Activated CD4-positive, alpha-beta T cell treated with anti-CD3 and anti-CD28 coated beads for 36 hours (primary cell): ENCODE measurements around the gene DNAJB2. TPM values are rescaled to one million over a fixed set of nuclear protein-coding genes. Genes with fewer than 3 reads are reported as not detected.
A peak's percentile ranks its signal among the peaks of the same experiment; 100 is the strongest.

Experiments
- ATAC-seq: fragments of 200-7000 bp; cut with Tn5 transposase; one replicate; pipeline ENCODE4 v1.10.0; 2021; ENCODE audit warnings: mild to moderate bottlenecking, moderate library complexity
- CTCF ChIA-PET: fragments of 350-600 bp; sonication (Branson Sonifier 250); formaldehyde crosslinking; loops from one replicate; lab custom pipeline; 2021; ENCODE audit warnings: antibody characterized with exemption; lab: Charles Lee
- POLR2A ChIA-PET: fragments of 350-600 bp; sonication (Branson Sonifier 250); formaldehyde crosslinking; loops from one replicate; lab custom pipeline; 2021; ENCODE audit warnings: antibody characterized with exemption, inconsistent platforms; lab: Charles Lee
- DNase-seq: peaks from one replicate; pipeline ENCODE4 v3.0.0-alpha.2; 2020
- H3K27ac Mint-ChIP-seq: one replicate; pipeline ENCODE4 v1.8.0; 2021; ENCODE audit warnings: mixed read lengths
- H3K27me3 Mint-ChIP-seq: one replicate; pipeline ENCODE4 v1.8.0; 2021; ENCODE audit warnings: mixed read lengths
- H3K36me3 Mint-ChIP-seq: one replicate; pipeline ENCODE4 v1.8.0; 2021; ENCODE audit warnings: low read depth, mixed read lengths
- H3K4me1 Mint-ChIP-seq: one replicate; pipeline ENCODE4 v1.8.0; 2021; ENCODE audit warnings: mixed read lengths
- H3K4me3 Mint-ChIP-seq: one replicate; pipeline ENCODE4 v1.8.0; 2021; ENCODE audit warnings: mild to moderate bottlenecking, moderate library complexity, mixed read lengths
- H3K9me3 Mint-ChIP-seq: one replicate; pipeline ENCODE4 v1.8.0; 2021; ENCODE audit warnings: low read depth, mixed read lengths
- intact Hi-C, 2 experiments: fragments of 100-400 bp; cut with DNase I in 1 of 2; cut with micrococcal nuclease in 1 of 2; formaldehyde crosslinking; loops; one replicate each; pipeline versions ENCODE4 v1.14.2 to v1.15.1; 2022 to 2024; cut with DNase I, micrococcal nuclease
- total RNA-seq, 2 experiments: library from RNA; stranded (reverse); gene quantifications; one replicate each; pipeline ENCODE4 v1.2.3, GENCODE V29; 2021

The DNAJB2 gene
- total RNA-seq, 2 experiments from 2014 or later = 51.8 to 62.8 TPM

DNA sequence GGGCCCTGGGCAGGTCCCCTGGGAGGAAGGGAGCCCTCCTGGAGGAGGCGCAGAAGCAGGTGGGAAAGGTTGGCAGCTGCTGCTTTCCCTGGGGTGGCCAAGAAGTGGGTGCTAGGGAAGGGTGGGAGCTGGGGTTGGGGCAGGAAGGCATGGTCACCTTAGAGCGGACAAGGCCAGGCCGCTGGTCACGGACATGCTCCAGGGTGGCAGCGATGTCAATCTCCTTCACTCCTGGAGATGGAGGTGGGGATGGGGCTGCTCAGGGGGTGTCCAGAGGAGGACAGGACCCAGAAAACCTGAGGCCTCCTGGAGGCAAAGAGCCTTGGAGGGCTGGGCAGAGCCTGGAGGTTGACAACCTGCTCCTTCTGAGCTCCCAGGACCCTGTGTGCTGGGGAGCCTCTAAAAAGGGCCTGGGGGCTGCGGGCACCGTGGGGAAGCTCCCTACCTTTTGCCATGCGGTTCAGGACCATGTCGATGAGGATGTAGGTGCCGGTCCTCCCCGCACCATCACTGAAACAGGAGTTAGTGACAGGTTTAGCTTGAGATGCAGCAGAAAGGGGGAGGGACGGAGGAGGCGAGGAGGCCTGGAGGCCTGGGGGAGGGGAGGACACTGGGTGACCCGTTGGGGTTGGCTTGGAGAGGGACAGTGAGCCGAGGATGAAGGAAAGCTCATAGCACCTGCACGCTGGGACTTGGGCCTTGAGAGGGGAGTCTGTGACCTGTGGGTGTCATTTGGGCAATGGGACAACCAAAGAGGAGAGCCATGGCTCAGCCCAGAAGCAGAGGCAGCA, 11.4 kb downstream of the DNAJB2 start:
- POLR2A ChIA-PET = no interaction called here
- no peak overlapping the region for H3K27ac Mint-ChIP-seq
- intact Hi-C loops = no loop called here

DNA sequence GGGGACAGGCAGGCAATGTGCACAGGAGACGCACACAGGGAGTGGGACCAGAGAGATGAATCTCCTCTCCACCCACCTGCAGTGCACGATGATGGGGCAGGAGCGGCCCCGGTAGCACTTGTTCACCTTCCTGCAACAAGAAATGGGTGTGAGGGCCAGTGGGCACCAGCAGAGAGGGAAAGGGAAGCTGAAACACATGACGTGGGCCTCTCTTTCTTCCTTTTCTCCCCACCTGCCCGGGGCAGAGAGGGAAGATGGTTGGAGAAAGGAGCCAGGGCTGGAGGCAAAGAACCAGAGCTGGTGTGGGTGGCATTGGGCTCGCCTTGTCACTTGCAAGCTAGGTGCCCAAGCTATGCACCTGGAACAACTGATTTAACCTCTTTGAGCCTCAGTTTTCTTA, 12.2 kb downstream of the DNAJB2 start:
- CTCF ChIA-PET = interaction anchor here (0.6 to 12.9 kb wide), 3 partner anchors 12 to 312 kb away, joined by 4 to 257 read pairs (median 50); partner anchors contain the start of genes DNAJB2 and NHEJ1
- ATAC-seq (no peak), DNase-seq (no peak)
- intact Hi-C loops = no loop called here
- Mint-ChIP-seq H3K4me3 (no peak overlapping the region), H3K9me3 (no peaks in the 10 kb centered on the region), H3K36me3 (peaks cover under 1% of the 10 kb centered on the region), H3K27me3 (no peaks in the 10 kb centered on the region), H3K27ac (no peak overlapping the region), H3K4me1 (peaks cover 16% of the 10 kb centered on the region)
- POLR2A ChIA-PET = no interaction called here

More for the DNA sequence above, 11.4 kb downstream of the DNAJB2 start:
- CTCF ChIA-PET = interaction anchor here (0.7 to 12.9 kb wide), 3 partner anchors 9 to 28 kb away, joined by 3 to 257 read pairs (median 3); partner anchors contain the start of gene DNAJB2
- no peaks in the 10 kb centered on the region for H3K27me3 Mint-ChIP-seq
- H3K4me3 Mint-ChIP-seq = no peak overlapping the region
- H3K4me1 Mint-ChIP-seq = peaks cover 15% of the 10 kb centered on the region
- peaks cover 5% of the 10 kb centered on the region for H3K36me3 Mint-ChIP-seq
- ATAC-seq = no peak
- H3K9me3 Mint-ChIP-seq = no peaks in the 10 kb centered on the region
- no peak for DNase-seq

DNA sequence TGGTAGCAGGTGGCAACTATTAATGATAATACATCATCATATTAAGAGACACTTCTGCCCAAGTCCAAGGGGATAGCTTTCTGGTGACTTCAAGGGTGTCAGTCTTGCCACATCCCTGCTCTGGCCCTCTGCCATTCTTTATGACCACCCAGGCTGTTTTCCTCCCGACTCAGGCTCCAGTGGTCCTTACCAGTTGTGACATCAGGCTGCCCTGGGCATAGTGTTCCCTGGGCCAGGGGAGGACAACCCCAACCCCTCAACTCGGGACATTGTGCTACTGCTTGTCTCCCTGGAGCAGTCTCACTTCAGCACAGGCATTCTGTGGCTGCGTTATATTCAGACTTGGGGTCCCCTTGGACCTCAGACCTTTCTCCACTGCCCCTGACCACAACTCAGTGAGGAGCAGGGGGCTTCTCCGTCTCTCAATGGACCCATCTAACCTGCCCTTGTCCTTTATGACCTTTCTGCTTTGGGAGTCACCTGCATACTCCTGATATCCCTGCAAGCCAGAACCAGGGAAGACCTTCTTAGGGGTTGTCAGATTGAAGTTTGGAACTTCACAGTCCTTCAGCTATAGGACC, 12.8 kb downstream of the DNAJB2 start:
- H3K36me3 Mint-ChIP-seq = no peaks in the 10 kb centered on the region
- ChIA-PET POLR2A (no interaction called here), CTCF (interaction anchor here (0.6 to 12.9 kb wide), 4 partner anchors 12 to 312 kb away, joined by 3 to 257 read pairs (median 27); partner anchors contain the start of genes DNAJB2 and NHEJ1)
- peaks cover 16% of the 10 kb centered on the region for H3K4me1 Mint-ChIP-seq
- H3K9me3 Mint-ChIP-seq = no peaks in the 10 kb centered on the region
- no peak for ATAC-seq
- H3K27me3 Mint-ChIP-seq = no peaks in the 10 kb centered on the region
- no peak overlapping the region for H3K4me3 Mint-ChIP-seq
- H3K27ac Mint-ChIP-seq = no peak overlapping the region
- no peak for DNase-seq
- intact Hi-C loops = no loop called here

DNA sequence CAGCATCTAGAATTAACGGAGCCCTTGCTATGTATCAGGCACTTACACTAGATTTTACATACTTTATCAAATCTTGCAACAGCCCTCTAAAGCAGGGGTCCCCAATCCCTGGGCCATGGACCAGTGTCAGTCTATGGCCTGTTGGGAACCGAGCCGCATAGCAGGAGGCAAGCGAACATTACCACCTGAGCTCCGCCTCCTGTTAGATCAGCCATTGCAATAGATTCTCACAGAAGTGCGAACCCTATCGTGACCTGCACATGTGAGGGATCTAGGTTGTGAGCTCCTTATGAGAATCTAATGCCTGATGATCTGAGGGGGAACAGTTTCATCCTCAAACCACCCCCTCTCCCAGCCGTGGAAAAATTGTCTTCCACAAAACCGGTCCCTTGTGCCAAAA, 13.4 kb downstream of the DNAJB2 start:
- Mint-ChIP-seq H3K4me1 (peaks cover 16% of the 10 kb centered on the region), H3K36me3 (no peaks in the 10 kb centered on the region), H3K9me3 (no peaks in the 10 kb centered on the region), H3K27me3 (no peaks in the 10 kb centered on the region), H3K27ac (no peak overlapping the region), H3K4me3 (no peak overlapping the region)
- POLR2A ChIA-PET = no interaction called here
- no peak for DNase-seq
- CTCF ChIA-PET = interaction anchor here (0.6 to 12.9 kb wide), 5 partner anchors 13 to 134 kb away, joined by 3 to 257 read pairs (median 30); partner anchors contain the start of genes DNAJB2 and NHEJ1
- no peak for ATAC-seq
- intact Hi-C loops = no loop called here

DNA sequence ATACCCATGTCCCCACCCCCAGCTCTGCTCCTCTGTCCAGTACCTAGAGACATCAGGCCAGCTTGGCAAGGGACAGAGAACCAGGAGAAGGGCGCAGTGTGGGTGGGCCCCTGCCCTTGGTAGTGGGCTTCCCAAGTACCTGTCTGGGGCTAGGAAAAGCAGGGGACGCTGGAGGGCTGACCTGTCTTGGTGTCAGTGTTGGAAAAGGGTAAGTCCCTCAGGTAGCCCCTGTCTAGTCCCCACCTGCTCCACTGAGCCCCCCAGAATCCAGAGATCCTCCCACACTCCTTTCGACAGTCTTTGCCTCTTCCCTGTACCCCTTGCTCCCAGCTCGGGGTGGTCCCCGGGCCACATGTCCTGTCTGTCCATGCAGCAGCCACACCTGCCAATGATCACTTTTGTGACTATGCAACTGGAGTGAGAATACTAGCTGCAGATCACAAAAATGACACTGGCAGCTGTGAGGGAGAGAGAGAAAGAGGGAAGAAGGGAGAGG, 14.6 kb downstream of the DNAJB2 start:
- Mint-ChIP-seq H3K9me3 (no peaks in the 10 kb centered on the region), H3K27ac (peak overlapping the region; percentile 84), H3K36me3 (no peaks in the 10 kb centered on the region), H3K4me1 (peaks cover 19% of the 10 kb centered on the region), H3K27me3 (no peaks in the 10 kb centered on the region), H3K4me3 (peak overlapping the region; percentile 68)
- ChIA-PET CTCF (interaction anchor here (0.7 to 12.9 kb wide), 15 partner anchors 14 to 726 kb away, joined by 3 to 257 read pairs (median 8); partner anchors contain the start of genes ABCB6, ANKZF1, ATG9A and CNPPD1), POLR2A (no interaction called here)
- intact Hi-C loops = loop anchor here (1.0 to 2.0 kb wide), 8 partner anchors 14 to 133 kb away; partner anchors contain the start of genes TUBA4A (in 2 of the 2), TUBA4B (in 2 of the 2), ABCB6 (in 1 of the 2) and ANKZF1 (in 1 of the 2)
- DNase-seq = no peak
- ATAC-seq = no peak

DNA sequence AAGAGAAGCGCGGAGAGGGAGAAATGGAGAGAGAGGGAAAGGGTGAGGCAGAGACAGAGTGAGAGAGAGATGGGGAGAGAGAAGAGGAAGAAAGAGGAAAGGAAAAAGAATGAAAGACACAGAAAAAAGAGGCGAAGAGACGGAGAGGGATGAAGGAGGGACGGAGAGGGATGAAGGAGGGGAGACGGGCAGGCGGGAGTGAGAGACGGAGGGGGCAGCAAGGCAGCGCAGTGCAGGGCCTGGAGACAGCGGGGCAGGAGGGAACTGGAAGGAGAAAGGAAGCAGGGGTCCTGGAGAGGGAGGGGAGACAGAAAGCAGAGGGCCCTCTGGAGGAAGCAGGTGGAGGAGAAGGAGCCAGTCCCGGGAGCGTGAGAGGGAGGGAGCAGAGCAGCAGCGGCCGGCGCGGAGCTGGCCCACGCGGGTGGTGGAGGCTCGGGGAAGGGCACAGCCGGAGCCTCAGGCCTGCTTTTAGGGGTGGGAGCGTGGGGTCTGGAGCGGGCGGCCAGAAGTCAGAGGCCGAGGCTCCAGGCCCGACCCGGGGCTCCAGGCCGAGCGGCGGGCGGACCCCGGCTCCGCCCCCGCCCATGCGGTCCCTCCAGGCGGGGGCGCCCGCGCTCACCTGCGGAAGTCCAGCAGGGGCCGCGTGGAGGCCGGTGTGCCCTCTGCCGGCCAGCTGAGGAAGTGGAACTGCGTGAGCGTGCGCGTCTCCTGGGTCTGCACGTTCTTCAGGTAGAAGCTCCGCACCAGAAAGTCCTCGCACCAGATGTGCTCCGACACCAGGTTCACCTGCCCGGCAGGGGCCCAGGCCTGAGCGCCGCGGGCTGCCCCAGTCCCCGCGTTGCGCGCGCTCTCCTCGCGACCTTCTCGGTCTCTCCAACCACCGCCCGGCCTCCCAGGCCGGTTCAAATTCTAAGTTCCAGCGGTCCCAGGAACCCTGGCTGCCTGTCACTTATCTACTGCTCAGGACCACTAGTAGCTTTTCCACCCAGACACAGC, 15.5 kb downstream of the DNAJB2 start:
- CTCF ChIA-PET = interaction anchor here (0.6 to 12.9 kb wide), 52 partner anchors 11 to 637 kb away, joined by 3 to 257 read pairs (median 5); partner anchors contain the start of genes ABCB6, ANKZF1, ATG9A and CNPPD1
- POLR2A ChIA-PET = interaction anchor here (0.5 to 1.3 kb wide), 7 partner anchors 15 to 119 kb away, joined by 3 to 8 read pairs (median 4); partner anchors contain the start of genes CNPPD1, DNAJB2, TUBA4A and TUBA4B
- no peaks in the 10 kb centered on the region for H3K9me3 Mint-ChIP-seq
- DNase-seq = peak; percentile 93
- H3K36me3 Mint-ChIP-seq = no peaks in the 10 kb centered on the region
- H3K4me3 Mint-ChIP-seq = peak overlapping the region; percentile 68
- peaks cover 22% of the 10 kb centered on the region for H3K4me1 Mint-ChIP-seq
- H3K27ac Mint-ChIP-seq = peak overlapping the region; percentile 84
- intact Hi-C loops = loop anchor here (1.0 to 5.0 kb wide), 12 partner anchors 15 to 248 kb away; partner anchors contain the start of genes DNAJB2 (in 2 of the 2), NHEJ1 (in 2 of the 2), RETREG2 (in 2 of the 2) and TUBA4A (in 2 of the 2)
- ATAC-seq = peak; percentile 90
- no peaks in the 10 kb centered on the region for H3K27me3 Mint-ChIP-seq

DNA sequence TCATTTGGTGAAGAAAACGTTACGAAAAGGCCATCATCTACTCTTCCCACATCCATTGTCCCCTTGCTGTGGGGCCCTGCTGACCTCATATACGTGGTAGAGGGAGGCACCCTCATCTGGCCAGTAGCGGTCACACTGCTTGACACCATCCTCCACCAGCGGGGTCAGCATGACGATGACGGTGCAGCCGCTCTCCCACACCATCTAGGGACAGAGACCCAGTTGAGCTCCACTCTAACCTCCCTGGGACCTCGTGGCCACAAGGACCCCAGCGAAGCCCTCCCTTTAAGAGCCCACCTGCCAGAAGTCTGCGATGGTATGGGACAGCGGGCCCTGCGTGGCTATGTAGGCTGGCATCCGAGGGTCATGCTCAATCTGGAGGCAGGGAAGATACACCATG, 17.0 kb downstream of the DNAJB2 start:
- Mint-ChIP-seq H3K27ac (no peak overlapping the region), H3K4me3 (no peak overlapping the region), H3K27me3 (peaks cover 3% of the 10 kb centered on the region), H3K36me3 (no peaks in the 10 kb centered on the region), H3K9me3 (no peaks in the 10 kb centered on the region), H3K4me1 (peaks cover 22% of the 10 kb centered on the region)
- no peak for DNase-seq
- intact Hi-C loops = loop anchor here (5.0 kb wide), 3 partner anchors 119 to 246 kb away; partner anchors contain the start of genes CHPF (in 1 of the 2), CNPPD1 (in 1 of the 2), RETREG2 (in 1 of the 2) and TMEM198 (in 1 of the 2)
- ChIA-PET POLR2A (no interaction called here), CTCF (interaction anchor here (0.5 to 12.9 kb wide), 26 partner anchors 9 to 297 kb away, joined by 3 to 257 read pairs (median 10); partner anchors contain the start of genes ABCB6, ANKZF1, ATG9A and CNPPD1)
- ATAC-seq = no peak

DNA sequence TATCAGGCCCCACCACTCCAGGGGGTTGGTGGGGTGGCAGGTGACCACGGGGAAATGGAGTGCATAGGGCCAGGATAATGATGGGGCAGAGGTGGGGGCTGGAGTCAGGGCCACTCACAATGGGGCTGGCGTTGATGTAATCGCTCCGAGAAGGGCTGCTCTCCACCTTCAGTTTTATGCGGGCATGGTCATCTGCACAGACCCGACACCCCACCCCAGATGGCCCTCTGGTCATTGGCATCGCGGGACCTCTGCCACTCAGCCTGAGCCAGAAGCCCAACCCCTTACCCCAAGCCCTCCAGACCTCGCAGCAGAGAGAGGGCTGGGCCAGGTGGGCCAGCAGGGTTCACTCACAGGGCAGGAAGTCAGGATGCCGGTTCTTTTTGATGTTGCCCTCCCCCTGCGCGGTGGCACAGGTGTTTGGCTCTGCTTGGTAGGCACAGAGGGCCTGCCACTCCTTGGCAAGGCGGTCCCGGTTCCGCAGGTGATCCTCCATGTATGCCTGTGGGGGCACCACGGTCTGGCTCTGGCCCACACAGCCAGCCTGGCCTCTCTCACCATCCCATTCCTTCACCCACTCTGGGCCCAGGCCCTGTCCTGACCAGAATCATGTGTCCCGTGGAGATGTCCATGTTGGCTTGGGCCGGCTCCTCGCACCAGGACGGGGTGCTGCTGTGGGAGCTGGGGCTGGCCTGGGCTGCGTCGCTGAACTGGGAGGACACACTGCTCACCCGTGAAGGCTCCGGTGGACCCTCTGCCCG, 17.6 kb downstream of the DNAJB2 start:
- DNase-seq = no peak
- no peak overlapping the region for H3K4me3 Mint-ChIP-seq

DNA sequence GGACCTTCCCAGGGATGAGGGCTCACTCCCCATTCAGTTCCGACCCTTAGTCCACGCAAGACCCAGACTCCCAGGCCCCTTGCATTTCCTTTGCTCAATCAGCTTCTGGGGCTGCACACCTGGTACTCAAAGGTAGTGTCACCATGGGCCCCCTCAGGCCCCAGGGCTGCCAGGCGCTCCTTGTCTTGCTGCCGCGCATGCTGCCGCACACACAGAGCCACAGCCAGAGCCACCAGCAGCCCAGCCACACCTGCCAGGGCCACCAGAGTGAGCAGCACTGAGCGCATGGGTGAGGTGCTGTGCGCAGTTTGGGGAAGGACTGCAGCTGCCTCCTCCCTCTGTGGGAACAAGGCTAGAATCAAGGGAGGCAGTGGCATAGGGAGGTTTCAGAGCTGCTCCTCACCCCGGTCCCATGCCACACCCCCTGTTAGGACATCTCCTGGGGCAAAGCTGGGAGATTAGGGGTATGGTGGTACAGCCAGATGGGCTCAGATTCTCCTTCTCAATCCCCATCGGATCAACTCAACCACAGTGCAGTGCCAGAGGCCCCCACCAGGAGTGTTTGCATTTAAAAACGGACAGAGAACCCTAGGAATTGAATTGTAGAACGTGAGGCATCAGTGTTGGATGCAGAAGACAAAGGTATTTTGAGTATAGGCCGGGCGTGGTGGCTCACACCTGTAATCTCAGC, 18.7 kb downstream of the DNAJB2 start:
- ChIA-PET CTCF (interaction anchor here (0.6 to 12.9 kb wide), 8 partner anchors 11 to 238 kb away, joined by 3 to 257 read pairs (median 4); partner anchors contain the start of genes DNAJB2, GLB1L, STK16 and TUBA4A), POLR2A (no interaction called here)
- peak overlapping the region; percentile 8 for H3K27ac Mint-ChIP-seq
- peaks cover 13% of the 10 kb centered on the region for H3K27me3 Mint-ChIP-seq
- ATAC-seq (no peak), DNase-seq (no peak)
- intact Hi-C loops = loop anchor here (1.0 to 5.0 kb wide), 7 partner anchors 21 to 244 kb away; partner anchors contain the start of genes ANKZF1 (in 1 of the 2), ATG9A (in 1 of the 2), CHPF (in 1 of the 2) and CNPPD1 (in 1 of the 2)
- no peaks in the 10 kb centered on the region for H3K9me3 Mint-ChIP-seq
- no peak overlapping the region for H3K4me3 Mint-ChIP-seq
- peaks cover 22% of the 10 kb centered on the region for H3K4me1 Mint-ChIP-seq
- no peaks in the 10 kb centered on the region for H3K36me3 Mint-ChIP-seq

More for the DNA sequence above, 17.6 kb downstream of the DNAJB2 start:
- ATAC-seq = no peak
- Mint-ChIP-seq H3K27ac (no peak overlapping the region), H3K4me1 (peaks cover 22% of the 10 kb centered on the region), H3K36me3 (no peaks in the 10 kb centered on the region), H3K27me3 (peaks cover 10% of the 10 kb centered on the region), H3K9me3 (no peaks in the 10 kb centered on the region)
- CTCF ChIA-PET = interaction anchor here (0.5 to 12.9 kb wide), 9 partner anchors 17 to 138 kb away, joined by 3 to 257 read pairs (median 15); partner anchors contain the start of genes ABCB6, DNAJB2, GLB1L and STK16
- intact Hi-C loops = loop anchor here (5.0 kb wide), 3 partner anchors 120 to 245 kb away; partner anchors contain the start of genes CHPF (in 1 of the 2), CNPPD1 (in 1 of the 2), RETREG2 (in 1 of the 2) and TMEM198 (in 1 of the 2)
- POLR2A ChIA-PET = no interaction called here
